Measurements from ENCODE around the gene ETV4. TPM values are rescaled to one million over a fixed set of nuclear protein-coding genes. Genes with fewer than 3 reads are reported as not detected.

The ETV4 gene
- total RNA-seq, 1 experiment from 2014 or later: 147 TPM

DNA sequence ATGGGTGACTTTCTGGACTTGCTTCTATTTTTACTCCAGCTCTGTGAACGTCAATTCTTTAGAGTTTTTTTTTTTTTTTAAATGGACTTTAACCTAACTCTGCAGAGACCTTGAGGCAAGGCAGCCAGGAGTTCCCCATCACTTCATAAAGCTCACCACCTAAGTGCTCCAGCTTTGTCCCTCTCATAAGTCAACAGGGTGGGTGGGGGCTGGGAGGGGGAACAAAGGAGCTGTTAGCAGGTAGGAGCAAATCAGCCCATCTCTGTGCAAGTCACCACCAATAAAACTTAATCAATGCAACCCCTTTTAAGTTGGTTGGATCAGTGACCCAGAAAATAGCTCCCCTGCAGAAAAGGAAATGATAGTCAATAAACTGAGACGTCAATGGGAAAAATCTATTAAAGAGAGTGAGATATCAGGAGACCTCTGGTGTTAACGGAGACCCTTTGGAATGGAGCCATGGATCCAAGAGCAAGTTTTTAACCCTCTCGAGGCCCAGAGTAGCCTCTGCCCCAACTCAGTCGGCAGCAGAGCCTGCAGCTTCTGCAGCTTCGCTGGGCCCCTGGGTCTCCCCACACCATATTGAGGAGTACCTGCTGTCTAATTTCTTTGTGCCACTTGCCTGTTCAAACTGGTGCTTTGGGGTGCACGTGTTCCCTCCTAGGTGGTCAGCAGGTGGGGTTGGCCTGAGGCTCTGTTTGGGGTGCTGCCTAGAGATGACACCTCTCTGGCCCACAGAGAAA lies 27.6 kb upstream of the ETV4 start:
- DNase-seq: no peak
- TF ChIP-seq EZH2 (IDR thresholded peaks at IDR 0.05; ENCODE audit: low read length, unreplicated experiment) (no peak), EZH2phosphoT487 (IDR thresholded peaks at IDR 0.05; ENCODE audit: borderline replicate concordance, low read length) (no peak)
- TF ChIP-seq, protein P1, sequence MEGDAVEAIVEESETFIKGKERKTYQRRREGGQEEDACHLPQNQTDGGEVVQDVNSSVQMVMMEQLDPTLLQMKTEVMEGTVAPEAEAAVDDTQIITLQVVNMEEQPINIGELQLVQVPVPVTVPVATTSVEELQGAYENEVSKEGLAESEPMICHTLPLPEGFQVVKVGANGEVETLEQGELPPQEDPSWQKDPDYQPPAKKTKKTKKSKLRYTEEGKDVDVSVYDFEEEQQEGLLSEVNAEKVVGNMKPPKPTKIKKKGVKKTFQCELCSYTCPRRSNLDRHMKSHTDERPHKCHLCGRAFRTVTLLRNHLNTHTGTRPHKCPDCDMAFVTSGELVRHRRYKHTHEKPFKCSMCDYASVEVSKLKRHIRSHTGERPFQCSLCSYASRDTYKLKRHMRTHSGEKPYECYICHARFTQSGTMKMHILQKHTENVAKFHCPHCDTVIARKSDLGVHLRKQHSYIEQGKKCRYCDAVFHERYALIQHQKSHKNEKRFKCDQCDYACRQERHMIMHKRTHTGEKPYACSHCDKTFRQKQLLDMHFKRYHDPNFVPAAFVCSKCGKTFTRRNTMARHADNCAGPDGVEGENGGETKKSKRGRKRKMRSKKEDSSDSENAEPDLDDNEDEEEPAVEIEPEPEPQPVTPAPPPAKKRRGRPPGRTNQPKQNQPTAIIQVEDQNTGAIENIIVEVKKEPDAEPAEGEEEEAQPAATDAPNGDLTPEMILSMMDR (conservative IDR thresholded peaks at IDR 0.05; ENCODE audit: low read depth, low read length): no peak
- POLR2A ChIA-PET (ENCODE audit: unreplicated experiment): no interaction called here
- H3K27me3 ChIP-seq (ENCODE audit: low read length): no peaks in the 10 kb centered on the region
- H4K20me1 ChIP-seq (ENCODE audit: low read length): no peaks in the 10 kb centered on the region
- H3K9ac ChIP-seq (ENCODE audit: low read length): no peak overlapping the region
- H3F3A ChIP-seq (ENCODE audit: low read length, unreplicated experiment): no peaks in the 10 kb centered on the region
- H3K9me2 ChIP-seq (replicated peaks; ENCODE audit: low read length): no peaks in the 10 kb centered on the region
- no peak for ATAC-seq
- H3K4me3 ChIP-seq (ENCODE audit: low read length): no peak overlapping the region
- no peak overlapping the region for H3K4me2 ChIP-seq (ENCODE audit: low read length)
- no TSS peak for BruUV-seq (replicated peaks)
- CTCF ChIA-PET: interaction anchor here (0.6 to 1.9 kb wide), 3 partner anchors 28 to 100 kb away, joined by 7 to 9 read pairs (median 8); partner anchors contain the start of gene ETV4
- no peak overlapping the region for H3K27ac ChIP-seq (ENCODE audit: low read length)
- peaks cover 23% of the 10 kb centered on the region for H3K4me1 ChIP-seq (ENCODE audit: insufficient read depth, low read length)
- H3K9me3 ChIP-seq (ENCODE audit: low read length): no peaks in the 10 kb centered on the region
- H3K79me2 ChIP-seq (ENCODE audit: low read length): no peaks in the 10 kb centered on the region
- intact Hi-C loops (cut with micrococcal nuclease): no loop called here
- H2AFZ ChIP-seq (ENCODE audit: low read length): no peak overlapping the region
- H3K36me3 ChIP-seq (ENCODE audit: low read depth, low read length): no peaks in the 10 kb centered on the region

DNA sequence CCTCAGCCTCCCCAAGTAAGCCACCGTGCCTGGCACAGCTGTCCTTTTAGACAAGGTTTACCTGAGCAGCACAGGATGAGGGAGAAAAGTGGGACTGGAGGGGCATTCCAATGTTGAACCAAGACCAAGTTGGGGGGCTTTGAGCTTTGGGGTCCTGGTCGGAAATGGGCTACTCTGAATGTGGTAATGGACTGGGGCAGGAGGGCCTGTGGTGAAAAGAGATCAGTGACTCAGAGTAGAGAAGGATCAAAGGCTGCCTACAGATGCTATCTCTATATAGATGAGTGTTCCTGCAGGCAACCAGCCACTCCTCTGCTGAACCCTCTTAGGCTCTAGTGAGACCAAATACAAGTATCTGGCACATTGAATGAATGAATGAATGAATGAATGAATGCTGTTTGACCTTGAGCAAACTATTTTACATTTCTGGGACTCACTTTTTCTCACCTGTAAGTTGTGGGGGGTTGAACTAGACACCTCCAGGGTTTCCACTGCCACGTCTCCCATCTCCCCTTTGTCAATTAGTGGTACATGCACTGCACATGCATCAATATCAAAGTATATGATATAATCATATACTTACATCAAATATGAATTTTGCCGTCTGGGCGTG lies 26.3 kb upstream of the ETV4 start:
- no peaks in the 10 kb centered on the region for H3K79me2 ChIP-seq (ENCODE audit: low read length)
- no peak overlapping the region for H3K9ac ChIP-seq (ENCODE audit: low read length)
- H3K9me3 ChIP-seq (ENCODE audit: low read length): no peaks in the 10 kb centered on the region
- H3F3A ChIP-seq (ENCODE audit: low read length, unreplicated experiment): no peaks in the 10 kb centered on the region
- no peak overlapping the region for H2AFZ ChIP-seq (ENCODE audit: low read length)
- ATAC-seq (no peak), DNase-seq (peak; percentile 32)
- intact Hi-C loops (cut with micrococcal nuclease): no loop called here
- peaks cover 16% of the 10 kb centered on the region for H3K4me1 ChIP-seq (ENCODE audit: insufficient read depth, low read length)
- no peak overlapping the region for H3K4me3 ChIP-seq (ENCODE audit: low read length)
- no peaks in the 10 kb centered on the region for H3K9me2 ChIP-seq (replicated peaks; ENCODE audit: low read length)
- TF ChIP-seq, protein P1 (conservative IDR thresholded peaks at IDR 0.05; ENCODE audit: low read depth, low read length): no peak
- no peak for TF ChIP-seq EZH2phosphoT487 (IDR thresholded peaks at IDR 0.05; ENCODE audit: borderline replicate concordance, low read length)
- no peak for TF ChIP-seq EZH2 (IDR thresholded peaks at IDR 0.05; ENCODE audit: low read length, unreplicated experiment)
- no peaks in the 10 kb centered on the region for H4K20me1 ChIP-seq (ENCODE audit: low read length)
- H3K36me3 ChIP-seq (ENCODE audit: low read depth, low read length): no peaks in the 10 kb centered on the region
- ChIA-PET POLR2A (ENCODE audit: unreplicated experiment) (no interaction called here), CTCF (interaction anchor here (1.9 kb wide), 1 partner anchor 101 kb away, joined by 9 read pairs; no protein-coding TSS in a partner anchor)
- no peak overlapping the region for H3K27ac ChIP-seq (ENCODE audit: low read length)
- no peaks in the 10 kb centered on the region for H3K27me3 ChIP-seq (ENCODE audit: low read length)
- no TSS peak for BruUV-seq (replicated peaks)
- H3K4me2 ChIP-seq (ENCODE audit: low read length): no peak overlapping the region
